ENCODE results near the gene TAP2.

TAP2 gene

DNA sequence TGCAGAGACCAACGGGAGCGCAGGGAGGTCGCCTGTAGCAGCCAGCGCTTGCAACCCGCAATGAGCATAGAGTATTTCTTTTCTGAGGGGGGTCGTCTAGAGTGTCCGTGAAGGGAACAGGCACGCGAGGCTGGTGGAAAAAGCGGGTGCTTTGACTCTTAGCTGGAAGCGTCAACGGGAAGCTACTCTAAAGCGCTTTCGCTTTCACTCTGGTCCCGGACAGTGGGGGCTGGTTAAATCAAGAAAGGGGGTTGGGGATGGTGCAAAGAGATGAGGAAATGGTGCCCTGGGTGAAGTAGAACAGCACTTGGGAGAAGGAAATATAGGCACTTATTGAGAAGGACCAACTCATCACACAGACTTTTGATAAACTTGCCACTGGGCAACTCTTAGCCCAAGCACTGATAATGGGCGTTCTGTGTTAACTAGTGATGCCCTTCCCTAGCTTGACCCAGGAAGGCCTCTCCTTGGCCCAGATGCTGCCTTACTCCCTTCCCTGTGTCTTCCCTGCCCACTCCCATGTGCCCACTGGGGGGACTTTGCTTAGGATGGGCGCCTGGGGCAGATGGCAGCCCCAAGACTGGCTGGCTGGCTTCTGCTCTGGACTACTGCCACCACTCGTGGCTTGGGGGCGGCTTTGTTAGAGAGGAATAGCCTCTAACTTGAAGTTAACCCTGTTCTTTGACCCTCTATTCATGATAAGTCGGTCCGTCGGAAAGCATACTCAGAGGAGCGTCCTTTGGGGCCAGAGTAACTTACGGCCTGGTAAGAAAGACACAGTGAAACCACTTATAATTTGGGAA is 16.0 kb upstream of the TAP2 start:
- peak; percentile 45 for DNase-seq

DNA sequence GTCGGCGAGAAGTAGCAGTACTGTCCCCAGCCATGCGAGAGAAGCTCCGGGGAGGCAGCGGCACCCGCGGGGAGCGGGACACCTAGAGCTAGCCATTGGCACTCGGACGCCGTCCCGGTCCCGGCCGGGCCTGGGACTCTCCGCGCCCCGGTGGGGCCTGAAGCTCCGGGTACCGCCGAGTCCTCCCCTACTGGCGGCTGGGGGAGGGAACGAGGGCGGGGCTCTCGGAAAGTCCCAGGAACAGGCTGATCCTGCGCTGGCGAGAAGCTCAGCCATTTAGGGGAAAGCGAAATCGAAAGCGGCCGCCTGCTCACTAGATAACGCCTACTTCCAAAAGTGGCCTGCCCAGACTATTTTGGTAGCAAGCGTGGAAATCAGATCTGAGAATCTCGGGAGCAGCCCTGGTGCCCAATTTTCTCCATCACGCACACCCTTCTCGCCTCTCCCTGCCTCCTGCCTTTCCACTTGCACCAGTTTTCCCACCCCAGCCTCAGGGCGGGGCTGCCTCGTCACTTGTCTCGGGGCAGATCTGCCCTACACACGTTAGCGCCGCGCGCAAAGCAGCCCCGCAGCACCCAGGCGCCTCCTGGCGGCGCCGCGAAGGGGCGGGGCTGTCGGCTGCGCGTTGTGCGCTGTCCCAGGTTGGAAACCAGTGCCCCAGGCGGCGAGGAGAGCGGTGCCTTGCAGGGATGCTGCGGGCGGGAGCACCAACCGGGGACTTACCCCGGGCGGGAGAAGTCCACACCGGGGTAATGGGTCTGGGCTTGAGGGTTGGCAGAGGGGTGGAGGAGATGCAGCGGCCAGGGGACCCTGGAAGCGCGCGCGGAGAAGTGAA is 15.2 kb upstream of the TAP2 start, which contains the start of the genes PSMB9 and TAP1:
TSS of gene PSMB9 (plus strand) at position 652 of the 835 bp plus-strand sequence. CDS start at position 690, 38 bp downstream.
TSS of gene TAP1 (minus strand) at position 164 of the 835 bp plus-strand sequence. CDS start at position 96, 68 bp downstream.
- DNase-seq = peak; percentile 93

DNA sequence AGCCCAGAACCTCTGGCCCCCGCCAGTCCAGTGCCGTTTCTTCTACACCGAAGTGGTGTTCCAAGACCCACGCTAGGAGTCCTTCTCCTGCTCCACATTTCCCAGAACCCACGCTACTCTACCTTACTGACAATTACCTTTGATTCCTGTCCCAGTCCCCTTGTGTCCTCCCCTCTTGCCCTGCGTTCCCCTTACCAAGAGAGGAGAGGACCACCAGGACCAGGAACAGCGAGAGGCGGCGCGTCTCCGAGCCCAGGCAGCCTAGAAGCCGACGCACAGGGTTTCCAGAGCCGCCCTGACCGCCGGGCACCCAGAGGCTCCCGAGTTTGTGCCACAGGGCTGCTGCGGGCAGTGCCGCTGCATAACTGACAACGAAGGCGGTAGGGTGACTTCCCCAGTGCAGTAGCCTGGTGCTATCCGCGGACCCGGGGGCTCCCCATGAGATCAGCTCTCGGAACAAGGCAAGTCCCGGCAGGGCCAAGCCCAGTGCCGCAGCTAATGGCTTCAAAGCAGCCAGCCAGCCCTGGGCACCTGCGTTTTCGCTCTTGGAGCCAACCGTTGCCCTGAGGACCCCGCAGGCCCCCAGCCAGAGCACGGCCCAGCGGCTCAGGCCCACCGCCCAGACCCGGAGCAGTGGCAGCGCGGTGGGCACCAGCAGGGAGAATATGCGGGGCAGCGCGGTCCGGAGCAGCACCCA is 14.5 kb upstream of the TAP2 start:
- DNase-seq = peak; percentile 20

DNA sequence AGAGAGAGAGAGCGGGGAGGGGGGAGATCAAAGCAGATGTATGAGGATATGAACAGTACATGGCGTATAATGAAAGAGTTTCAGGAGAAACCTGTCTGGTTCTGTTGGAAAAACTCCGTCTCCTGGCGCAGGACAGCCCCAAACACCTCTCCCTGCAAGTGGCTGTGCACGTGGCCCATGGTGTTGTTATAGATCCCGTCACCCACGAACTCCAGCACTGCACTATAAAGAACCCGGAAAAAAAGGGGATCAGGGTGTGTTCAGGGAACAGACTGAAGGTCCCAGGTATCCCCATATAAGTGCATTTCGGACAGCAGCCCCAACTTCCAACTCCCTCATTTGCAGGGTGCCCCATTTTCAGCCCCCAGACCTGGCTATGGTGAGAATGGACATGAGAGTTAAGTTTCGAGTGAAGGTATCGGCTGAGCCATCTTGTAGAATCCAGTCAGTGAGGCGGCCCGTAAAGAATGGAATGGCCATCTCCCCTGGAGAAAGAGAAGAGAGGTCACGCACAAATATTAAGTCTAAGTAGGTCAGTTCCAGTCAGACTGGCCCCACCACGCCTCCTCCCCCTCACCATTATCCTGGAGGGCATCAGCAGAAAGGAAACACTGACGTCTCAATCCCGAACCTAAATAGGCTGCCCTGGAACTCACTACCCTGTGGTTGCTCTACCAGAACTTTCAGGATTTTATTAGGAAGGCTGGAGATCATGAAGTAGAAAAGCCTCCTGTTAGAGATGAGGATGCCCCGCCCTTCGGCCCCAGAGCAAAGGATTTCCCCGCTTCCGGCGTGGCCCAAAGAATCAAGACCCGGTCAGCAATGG is 13.7 kb upstream of the TAP2 start:
- no peak for DNase-seq

DNA sequence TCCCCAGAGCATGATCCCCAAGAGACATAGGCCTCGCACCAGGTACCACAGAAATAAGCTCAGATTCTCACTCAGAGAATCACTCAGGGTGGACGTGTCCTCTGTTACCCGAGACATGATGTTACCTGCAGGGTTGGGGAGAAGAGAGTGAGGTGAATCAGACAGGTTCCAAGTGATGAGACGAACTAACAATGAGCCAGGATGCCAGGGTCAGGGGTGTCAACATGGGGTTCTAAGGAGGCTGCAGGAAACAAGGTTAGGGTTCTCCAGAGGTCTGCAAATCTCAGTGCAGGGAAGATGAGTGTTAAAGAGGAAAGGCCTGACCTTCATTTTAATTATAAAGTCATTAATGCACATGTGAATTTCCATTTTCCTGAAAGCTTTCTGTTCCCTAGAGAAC is 12.5 kb upstream of the TAP2 start:
- DNase-seq = no peak

DNA sequence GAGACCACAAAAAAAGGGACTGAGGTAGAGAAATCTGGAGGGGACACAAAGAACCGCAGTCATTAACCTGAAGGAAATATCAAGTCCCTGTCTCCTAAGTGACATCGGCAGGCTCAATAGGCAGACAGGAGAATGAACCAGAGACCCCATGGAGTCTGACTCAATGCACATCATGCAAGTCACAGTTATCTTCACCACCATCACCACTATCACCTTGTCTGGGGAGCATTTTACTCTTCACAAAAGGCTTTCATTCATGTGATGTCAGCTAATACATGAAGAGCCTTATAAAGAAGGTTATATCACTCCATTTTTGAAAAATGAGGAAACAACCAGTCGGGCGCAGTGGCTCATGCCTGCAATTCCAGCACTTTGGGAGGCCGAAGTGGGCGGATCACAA is 10.6 kb upstream of the TAP2 start:
- no peak for DNase-seq

DNA sequence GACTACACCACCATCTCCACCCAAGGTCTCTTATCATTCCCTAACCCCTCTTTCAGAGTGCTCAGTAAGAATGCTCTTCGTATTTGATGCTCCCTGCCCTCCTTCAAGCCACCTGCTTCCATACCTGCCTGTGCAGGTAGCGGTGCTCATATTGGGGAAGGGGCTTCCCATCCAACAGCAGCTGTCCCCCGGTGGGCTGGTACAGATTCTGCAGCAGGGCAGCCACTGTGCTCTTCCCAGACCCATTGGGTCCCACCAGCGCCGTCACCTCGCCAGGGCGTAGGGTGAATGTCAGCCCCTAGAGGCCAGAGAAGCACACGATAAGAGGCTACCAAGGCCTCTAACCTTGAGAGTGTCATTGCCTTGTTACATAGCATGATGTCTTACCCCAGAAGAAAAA is 9.3 kb upstream of the TAP2 start:
- DNase-seq = no peak

DNA sequence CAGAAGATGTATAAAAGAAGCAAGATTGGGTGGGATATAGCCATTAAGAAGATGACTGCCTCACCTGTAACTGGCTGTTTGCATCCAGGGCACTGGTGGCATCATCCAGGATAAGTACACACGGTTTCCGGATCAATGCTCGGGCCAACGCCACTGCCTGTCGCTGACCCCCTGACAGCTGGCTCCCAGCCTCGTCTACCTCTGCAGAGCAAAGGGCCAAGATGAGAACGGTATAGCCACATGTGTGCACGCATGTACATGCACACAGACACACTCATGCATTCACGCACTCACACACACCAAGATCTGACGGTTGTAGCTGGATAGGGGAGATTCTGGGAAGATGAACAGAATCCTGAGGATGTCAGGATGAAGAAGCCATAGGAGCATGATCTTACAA is 8.5 kb upstream of the TAP2 start:
- DNase-seq = no peak

DNA sequence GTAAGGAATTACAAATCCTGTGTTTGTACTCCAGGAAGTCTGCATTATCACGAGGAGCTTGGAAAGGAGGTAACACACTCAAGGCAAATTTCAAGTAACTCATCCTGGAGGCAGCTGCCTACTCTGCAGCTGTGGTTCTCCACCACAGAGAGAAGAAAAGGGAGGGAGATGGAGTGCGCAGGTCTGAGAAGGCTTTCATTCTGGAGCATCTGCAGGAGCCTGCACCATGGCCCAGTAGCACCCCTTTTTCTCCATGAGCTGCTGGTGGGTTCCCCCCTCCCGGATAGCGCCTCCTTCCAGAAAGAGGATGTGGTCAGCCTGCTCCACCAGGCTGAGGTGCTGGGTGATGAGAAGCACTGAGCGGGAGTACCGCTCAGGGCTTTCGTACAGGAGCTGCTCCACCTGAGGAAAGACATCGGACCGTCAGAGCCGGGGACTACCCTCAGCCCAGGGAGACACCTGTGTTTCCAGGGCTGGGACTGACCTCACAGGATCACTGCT is 6.9 kb upstream of the TAP2 start:
- no peak for DNase-seq

DNA sequence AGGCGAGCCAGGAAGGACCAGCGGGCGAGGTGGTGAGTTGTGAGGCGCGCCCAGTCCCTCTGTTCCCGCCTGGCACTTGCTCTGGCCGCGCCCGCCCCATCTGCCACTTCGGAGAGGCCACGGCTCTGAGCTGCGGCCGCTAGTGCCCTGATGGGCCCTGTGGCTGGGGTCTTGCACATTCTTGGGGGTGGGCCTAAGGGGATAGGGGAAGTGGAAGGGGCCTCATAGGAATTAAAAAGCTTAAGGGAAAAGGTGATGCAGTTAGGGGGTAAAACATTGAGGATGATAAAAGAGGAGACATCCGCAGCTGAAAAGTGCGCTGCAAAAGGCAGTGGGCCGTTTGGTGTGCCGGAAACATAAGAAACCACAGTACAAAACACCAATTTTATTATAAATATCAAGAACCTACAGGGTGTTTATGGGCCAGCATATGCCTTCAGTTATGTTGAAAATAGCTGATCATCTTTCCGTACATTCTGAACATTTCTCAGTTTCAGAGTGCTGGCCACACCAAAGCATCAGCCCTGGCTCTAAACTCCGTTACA is 6.4 kb upstream of the TAP2 start:
- DNase-seq = no peak

DNA sequence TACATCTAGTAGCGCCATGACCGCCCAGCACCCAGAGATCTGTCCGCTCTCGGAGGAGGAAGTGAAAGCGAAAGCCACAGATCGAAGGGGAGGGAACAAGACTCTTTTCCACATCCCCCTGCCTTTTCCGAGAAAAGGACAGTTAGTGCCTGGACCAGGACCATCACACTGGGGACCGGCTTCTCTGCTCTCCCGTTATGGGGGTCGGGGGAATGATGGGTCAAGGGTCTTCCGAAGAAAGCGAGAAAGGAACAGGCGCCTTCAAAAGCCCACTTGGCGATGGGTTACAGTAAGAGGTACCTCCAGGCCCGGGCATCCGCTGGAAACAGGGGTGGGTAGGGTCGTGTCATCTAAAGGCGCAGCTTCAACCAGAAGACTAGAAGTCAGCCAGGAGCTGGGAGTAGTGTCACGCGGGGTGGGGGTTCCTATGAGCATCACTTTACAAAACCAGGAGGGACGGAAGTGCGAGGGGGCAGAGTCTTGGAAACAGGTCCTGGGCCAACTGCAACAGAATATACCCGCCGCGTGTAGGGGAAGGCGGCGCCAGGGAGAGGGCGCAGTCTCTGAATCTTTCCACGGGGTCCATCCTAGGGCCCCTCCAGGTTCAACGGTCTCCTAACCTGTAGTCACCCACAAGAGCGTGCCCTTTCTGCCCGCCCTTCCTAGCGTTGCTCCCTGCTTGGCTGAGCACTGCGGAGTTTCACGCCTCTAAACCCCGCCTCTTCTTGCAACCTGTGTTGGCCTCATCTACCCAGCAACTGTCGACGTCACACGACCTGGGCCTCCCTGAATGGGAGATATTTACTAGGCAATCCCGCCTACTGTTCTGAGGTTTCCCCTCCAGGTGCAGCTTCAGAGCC is 5.7 kb upstream of the TAP2 start, which contains the start of gene PSMB8:
TSS of gene PSMB8 (minus strand) at position 69 of the 860 bp plus-strand sequence. CDS start at position 18, 51 bp downstream.
- peak; percentile 90 for DNase-seq

DNA sequence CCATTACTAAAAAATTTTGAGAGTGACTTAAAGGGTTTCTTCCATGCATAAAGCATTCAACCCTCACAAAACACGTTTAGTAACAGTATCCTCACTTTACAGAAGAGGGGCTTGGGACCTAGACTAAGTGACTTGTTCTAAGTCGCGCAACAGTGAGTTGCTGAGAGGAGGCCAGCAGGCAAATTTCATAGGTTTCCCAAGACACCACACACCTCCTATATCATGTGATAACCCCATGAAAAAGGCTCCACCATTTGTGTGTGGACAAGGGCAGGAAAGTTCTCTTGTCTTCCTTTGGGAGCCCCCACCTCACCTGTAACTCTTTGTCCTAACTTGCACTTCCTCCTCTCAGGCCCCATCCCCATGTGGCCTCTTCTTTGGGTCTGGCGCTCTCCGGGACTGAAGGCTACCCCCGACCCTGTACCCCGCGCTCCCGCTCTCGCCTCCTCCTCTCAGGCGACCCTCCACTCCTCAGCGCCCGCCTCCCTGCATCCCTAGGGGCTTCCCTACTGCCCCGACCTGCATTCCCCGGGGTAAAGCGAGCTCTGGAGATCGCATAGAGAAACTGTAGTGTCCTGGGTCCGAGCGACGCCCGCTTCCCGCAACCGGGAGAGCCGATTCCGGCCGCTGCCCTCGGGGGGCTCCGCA is 4.9 kb upstream of the TAP2 start:
- no peak for DNase-seq

DNA sequence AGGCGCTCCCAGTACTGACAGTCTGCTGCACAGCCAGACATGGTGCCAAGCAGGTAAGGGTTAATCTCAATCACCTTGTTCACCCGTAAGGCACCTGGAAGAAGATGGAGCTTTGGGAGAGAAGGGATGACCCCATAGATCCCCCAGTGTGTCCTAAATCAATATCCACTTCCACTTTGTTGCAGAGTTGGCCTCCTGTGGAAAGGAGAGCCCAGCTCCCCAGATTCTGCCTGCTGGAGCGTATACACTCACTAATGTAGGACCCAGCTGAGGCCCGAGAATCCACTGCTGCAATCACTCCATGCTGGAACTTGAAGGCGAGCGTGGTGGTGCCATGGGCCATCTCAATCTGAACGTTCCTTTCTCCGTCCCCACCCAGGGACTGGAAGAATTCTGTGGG is 4.2 kb upstream of the TAP2 start:
- no peak for DNase-seq

DNA sequence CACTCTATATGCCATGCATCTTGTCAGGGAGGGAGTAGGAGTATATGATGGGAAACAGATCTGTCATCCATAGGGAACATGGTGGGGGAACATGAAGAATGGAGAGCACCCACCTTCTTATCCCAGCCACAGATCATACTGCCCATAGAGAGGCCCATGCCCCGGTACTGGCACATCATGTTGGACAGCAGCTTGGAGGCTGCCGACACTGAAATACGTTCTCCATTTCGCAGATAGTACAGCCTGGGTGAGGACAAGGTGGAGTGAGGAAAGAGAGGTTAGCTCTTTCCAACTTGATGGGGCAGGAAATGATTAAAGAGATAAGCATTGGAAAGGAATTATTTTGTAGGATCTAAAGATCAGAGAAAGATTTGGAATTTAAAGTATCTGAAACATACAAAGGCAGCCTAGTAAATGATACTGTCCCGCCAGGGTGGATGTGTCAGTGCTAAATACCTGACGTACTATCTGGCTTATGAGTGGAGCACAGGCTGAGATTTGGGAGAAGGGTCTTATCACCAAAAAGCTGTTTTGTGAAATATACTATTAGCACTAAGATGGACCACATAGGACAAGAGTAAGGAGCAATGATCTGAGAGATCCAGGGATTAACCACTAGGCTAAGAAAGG is 3.6 kb upstream of the TAP2 start:
- no peak for DNase-seq

DNA sequence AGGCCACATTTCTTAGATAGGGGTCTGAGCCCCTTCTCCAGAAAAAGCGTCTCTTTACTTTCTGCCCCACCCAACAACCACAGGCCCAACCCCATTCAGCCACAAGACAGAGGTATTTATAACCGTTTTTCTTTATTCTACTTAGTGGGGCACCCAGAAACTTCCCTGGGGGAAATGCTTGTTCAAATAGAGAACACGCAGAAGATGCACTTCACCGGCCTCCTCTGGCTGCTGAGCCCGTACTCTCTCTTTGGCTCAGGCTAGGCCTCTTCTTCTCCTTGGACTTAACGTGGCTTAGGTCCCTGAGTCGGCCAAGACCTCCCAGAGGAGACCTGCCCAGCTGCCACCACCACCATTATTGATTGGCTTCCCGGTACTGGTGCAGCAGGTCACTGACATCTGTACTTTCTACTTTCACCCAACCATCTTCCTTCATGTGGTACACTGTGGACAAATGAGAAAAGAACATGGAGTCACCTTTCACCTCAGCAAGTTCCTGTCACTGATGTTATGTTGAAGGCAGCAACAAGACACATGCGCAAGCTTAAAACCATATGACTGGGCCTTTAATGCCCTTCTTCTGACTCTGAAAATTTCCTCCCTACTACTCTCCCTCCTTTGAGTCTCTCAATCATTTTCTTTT is 2.2 kb upstream of the TAP2 start:
- no peak for DNase-seq

DNA sequence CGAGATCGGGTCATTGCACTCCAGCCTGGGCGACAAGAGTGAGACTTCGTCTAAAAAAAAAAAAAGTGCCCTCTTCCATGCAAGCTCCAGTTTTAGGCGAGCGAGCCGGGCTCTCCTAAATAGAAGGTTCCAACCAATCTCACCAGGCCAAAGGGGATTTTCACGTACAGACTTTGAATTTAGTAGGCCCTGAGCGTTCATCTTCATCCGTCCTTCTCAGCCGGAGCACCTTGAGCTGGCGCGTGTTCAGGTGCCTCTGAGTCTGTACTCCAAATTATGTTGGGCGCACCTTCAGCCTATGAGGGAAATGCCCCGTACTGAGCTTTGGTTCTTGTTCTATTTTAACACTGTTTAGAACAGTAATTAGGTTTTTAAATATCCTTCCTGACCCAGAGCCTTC is 817 bp upstream of the TAP2 start:
- DNase-seq = no peak

DNA sequence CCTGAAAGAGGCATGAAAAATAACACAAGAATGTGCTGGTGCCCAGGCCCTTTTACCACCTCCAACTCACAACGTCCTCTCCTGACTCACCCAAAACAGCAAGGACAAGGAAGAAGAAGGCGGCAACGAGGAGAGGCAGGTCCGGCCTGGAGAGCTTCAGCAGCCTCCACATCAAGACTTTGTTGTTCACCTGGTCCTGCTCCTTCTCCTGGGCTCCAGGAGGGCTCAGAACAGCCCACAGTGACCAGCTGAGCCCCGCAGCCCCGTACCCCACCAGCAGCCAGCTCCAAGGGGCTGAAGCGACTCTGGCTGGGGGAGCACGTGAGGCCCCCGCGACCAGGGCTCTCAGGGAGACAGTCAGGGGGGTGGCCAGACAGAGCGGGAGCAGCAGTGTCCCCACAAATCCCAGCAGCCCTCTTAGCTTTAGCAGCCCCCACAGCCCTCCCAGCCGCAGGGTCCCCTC is 857 bp downstream of the TAP2 start:
- DNase-seq = no peak

DNA sequence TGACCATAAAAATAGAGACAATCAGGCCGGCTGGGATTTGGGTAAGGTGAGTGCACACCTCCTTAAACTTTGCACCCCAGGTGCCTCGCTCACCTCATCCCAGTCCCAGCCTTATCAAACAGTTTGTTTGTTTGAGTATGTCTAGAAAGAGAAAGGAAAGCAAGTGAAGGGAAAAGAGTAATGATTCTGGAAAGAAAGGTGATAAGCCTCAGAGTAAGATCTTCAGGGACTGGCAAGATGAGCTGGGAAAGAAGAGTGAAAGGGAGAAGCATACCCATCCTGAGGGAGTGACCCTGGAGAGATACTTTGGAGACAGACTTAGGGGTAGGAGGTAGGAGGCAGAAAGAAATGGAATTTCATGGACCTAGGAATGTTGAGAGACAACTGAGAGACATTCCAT is 1.7 kb downstream of the TAP2 start:
- no peak for DNase-seq
